ENCODE data around the gene COLEC11.

The COLEC11 gene

GRCh38 chr2:3675687-3676086 is 80.8 kb downstream of the COLEC11 start:
- no peak for DNase-seq (ENCODE audit: low spot score)

DNA sequence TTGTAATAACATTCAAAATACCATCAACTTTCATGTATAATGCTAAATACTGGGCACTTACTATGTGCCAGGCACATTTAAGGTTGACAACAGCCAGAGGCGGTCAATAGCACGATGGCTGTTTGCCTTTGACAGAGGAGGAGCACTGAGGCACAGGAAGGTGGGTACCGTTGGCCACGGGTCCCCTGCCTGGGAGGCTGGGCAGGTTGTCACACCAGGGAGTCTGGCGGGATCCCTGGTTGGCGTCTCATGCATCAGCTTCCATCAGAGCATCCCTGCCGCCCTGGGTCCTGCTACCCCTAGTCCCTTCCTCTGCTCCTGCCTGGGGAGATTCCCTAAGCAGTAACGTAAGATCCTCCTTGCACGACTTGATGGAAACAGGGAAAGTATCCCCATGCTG is 82.5 kb downstream of the COLEC11 start:
- no peak for DNase-seq (ENCODE audit: low spot score)

DNA sequence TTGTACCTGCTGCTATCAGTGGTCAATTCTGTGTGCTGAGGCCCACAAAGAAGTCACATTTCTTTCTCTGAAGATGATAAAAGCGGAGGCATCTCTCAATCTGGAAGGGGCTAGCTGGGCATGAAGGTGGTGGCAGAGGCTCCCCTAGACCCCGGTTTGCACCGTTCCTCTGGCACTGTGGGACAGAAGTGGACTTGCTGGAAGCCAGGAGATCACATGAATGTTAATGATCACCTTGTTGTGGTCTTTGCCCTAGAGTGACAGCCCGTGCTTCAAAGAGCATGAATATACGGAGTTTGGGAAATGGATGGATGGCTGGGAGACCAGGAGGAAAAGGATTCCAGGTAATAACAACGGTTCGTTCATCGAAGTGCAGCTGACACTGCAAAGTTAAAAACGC is 83.3 kb downstream of the COLEC11 start:
- no peak for DNase-seq (ENCODE audit: low spot score)

GRCh38 chr2:3679180-3679579 is 84.3 kb downstream of the COLEC11 start:
- no peak for DNase-seq (ENCODE audit: low spot score)

DNA sequence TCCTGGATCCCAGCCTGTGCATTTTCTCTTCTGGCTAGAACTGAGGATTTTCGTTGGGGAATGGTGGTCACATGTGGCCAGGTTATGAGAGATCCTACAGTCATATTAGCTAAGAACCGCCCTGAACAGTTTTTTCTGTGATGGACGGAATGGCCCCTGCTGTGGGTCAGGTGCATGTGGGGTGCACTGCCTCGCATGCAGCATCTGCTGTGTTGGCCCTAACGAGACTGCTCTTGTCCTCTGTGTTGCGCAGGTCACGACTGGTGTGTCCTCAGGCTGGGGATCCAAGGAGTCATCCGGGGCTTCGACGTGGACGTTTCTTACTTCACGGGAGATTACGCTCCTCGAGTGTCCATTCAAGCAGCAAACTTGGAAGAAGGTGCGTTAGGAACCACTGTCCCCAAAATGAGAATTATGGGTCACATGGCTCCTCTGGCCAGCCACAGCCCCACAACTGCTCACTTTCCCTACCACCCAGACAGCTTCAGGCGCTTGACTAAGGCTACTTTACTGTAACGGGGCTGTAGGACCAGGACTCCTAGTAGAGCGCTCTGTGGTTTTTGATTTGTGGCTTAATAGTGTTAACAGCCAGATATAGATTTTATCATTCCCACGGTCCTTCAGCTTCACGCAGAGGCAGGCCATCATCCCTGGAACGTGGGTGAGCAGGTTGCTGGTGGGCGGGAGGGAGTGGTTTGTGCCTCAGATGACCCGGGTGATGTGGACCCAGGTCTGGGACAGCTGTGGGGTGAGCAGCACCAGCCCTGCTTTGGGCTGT is 84.9 kb downstream of the COLEC11 start:
- no peak for DNase-seq (ENCODE audit: low spot score)

GRCh38 chr2:3680548-3681345 is 85.8 kb downstream of the COLEC11 start:
- DNase-seq (ENCODE audit: low spot score), result no peak

DNA sequence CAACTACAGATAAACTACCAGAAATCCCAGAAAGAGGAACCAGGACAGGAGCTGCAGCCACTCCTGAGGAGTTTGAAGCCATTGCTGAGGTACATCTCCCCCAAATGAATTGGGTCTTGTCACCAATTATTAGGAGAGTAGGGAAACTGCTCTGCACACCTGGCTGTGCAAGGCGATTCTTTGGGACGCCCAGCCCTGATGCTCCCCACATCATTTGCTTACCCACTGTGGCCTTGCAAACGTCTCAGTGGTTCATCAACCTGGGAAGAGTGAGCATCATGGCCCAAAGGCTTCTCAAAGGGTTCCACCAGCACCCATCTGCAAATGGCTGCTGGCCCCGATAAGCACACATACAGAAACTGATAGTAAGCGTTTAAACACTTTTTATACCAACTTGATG is 86.7 kb downstream of the COLEC11 start:
- DNase-seq (ENCODE audit: low spot score), result no peak

DNA sequence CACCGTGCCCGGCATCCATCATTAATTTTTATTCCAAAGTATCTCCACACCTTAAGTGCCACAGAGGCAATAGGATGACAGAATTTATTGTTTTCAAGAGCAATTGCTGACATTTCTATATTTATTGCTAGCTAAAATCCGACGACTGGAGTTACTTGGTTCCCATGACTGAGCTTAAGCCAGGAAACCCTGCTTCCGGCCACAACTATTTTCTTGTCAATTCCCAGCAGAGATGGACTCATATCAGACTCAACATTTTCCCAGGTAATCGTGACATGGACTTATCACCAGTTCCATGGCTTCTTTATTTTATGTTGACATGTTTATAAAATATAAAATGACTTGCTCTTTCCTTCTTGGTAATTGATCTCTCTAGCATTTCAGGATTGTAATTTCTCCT is 87.9 kb downstream of the COLEC11 start:
- DNase-seq (ENCODE audit: low spot score), result no peak

GRCh38 chr2:3683748-3684454 is 89.0 kb downstream of the COLEC11 start:
- DNase-seq (ENCODE audit: low spot score), result no peak

DNA sequence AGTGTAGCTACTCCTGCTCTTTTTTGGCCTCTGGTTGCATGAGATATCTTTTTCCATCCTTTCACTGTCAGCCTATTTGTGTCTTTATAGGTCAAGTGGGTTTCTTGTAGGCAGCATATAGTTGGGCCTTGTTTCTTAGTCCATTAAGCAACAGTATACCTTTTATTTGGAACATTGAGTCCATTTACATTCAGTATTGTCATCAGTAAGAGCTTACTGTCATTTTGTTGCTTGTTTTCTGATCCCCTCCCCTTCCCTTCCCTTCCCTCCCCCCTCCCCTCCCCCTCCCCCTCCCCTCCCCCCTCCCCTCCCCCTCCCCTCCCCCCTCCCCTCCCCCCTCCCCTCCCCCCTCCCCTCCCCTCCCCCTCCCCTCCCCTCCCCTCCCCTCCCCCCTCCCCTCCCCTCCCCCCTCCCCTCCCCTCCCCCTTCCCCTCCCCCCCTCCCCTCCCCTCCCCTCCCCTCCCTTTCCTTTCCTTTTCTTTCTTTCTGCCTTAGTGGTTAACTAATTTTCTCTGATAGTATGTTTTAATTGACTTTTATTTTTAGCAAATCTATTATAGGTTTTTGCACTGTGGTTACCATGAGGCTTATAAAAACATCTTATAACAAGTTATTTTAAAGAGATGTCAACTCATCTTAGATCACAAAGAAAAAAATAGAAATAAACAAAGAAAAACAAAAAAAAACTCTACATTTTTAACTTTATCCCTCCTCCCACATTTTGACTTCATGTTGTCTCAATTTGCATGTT is 95.3 kb downstream of the COLEC11 start:
- no peak for DNase-seq (ENCODE audit: low spot score)

DNA sequence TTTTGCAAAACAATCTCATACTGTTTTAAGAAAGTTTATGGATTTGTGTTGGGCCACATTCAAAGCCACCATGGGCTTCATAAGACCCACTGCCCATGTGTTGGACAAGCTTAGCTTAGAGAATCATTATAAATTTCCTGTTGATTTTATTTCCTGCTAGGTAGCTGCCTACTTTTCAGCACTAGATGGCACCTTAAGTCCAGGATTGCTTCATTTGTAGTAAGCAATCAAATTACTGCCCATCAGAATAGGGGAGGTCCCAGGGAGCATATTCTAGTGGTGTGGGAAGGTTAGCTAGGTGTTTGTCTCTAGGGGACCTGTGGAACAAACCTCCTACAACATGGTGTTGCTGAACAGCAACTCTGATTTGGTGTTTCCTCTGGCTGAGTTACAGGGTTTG is 97.5 kb downstream of the COLEC11 start:
- DNase-seq (ENCODE audit: low spot score), result no peak

Measured in CD4-positive, alpha-beta T cell treated with Interleukin-15 for 4 hours (primary cell).